Parietal lobe (tissue), 2 donors: ENCODE data around the gene CNBP. TPM values are rescaled to one million over a fixed set of nuclear protein-coding genes. Genes with fewer than 3 reads are reported as not detected.

Experiments
- small RNA-seq: library from RNA; depleted of rRNA; stranded (forward); fragments of <200 nt; gene quantifications from one replicate; pipeline ENCODE3, GENCODE V24; 2014; ENCODE audit warnings: low replicate concordance
- total RNA-seq: library from RNA; depleted of rRNA; stranded (reverse); fragments of >200 nt; gene quantifications from one replicate; pipeline ENCODE4 v1.2.3, GENCODE V29; 2014

The CNBP gene
- 164 TPM for total RNA-seq

DNA sequence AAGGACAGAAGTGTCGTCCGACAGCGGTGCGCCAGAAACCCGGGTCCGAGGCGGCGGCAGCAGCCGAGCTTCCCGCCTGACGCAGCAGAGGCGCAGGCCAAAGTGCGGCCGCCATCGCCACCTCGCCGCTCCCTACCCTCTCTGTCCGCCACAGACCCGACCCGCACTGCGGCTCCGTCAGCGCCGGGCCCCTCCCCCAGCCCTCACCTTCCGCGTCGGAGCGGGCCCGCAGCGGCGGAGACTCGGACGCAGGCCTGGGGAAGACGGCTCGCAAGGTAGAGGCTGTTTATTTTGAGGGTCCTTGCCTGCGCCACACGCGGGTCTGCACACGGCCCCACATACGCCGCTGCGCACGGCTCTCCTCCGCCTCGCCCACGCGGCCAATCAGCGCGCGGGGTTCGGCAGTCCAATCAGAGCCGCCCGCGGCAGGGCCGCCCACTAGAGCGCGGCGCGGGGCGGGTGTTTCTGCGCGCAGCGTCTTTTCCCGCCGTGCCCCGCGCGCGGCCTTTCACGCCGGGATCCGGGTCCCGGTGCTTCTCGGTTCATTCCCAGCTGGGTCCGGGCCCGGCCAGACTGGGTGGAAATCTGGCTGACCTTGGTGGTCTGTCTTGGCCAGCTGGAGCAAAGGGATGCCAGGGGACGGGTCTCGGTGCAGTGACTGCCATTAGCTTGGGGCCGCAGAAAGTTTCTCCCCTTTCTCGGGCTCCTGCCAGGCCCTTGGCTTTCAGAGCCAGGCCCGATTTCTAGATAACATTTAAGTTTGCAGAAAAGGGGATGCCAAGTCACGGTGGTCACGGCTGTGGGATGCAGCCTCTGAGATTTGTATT lies at the start of gene CNBP:
TSS of gene CNBP (minus strand) at position 328 of the 827 bp plus-strand sequence. CDS start 12,139 bp downstream, outside the sequence.

DNA sequence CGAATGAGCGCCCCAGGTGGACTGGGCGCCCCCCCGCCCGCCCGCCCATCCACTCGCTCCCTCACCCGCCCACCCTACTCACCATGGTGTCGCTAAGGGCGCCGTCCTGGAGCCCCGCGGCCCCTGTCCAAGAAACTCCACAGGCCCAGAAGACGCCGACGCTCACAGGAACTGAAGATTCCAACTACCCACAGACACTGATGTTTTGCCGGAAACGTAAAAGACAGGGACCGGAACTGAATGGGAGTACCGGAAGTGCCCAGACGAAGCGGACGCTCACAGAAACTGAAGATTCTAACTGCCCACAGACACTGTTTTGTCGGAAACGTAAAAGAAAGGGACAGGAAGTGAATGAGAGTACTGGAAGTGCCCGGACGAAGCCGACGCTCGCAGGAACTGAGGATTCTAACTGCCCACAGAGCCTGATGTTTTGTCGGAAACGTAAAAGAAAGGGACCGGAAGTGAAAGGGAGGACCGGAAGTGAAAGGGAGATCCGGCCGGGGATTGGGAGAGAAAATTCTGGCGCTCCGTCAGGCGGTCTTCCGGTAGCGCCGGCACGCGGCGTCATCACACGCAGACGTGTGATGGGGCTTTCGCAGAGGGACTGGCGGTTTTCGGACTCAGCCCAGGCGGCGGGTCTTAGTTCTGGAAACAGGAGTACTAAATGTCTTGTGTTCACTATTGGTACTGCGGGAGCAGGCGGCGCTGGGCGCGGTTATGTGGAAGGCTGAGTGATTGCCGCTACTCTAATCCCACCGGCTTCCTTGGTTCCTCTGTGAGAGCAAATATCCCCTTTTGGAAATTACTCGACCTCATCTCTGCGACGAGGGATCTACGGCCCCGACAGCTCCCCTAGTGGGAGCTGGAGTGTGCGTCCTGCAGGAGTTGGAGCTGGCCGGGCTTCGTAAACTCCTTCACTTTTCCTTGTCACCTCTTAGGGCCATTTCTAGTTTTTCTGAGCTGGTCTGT lies 22.5 kb downstream of the CNBP start, which contains the start of gene ISY1:
TSS of gene ISY1 (minus strand) at position 173 of the 969 bp plus-strand sequence. CDS start at position 85, 88 bp downstream.

DNA sequence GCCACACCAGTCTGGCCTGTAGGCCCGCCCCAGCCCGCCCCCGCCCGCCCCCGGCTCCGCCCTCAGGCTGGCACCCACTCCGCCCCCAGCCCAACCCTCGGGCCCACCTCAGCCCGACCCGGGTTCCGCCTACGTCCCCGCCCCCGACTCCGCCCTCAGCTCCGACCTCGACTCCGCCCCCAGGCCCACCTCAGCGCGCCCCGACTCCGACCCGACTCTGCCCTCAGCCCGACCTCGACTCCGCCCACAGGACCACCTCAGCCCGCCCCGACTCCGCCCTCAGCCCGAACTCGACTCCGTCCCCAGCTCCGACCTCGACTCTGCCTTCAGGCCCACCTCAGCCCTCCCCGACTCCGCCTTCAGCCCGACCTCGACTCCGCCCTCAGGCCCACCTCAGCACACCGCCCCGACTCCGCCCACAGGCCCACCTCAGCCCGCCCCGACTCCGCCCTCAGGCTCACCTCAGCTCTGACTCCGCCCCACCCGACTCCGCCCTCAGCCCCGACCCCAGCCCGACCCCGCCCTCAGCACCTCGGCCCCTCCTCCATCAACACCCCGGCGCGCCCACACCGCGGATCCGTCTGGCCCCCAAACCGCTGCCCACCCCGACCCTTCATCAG lies 61.8 kb downstream of the CNBP start, which contains the start of gene RAB43:
TSS of gene RAB43 (minus strand) at position 13 of the 620 bp plus-strand sequence. CDS start 315 bp downstream, outside the sequence.

Small RNA genes lying within 50 kb of the gene (small RNA-seq; reads per million reads assigned to genes)
- not detected for gene RPS27P12

Other genes starting within 250 kb of the CNBP start
- 1.6 TPM for gene CFAP92, start 189.8 kb downstream of the CNBP start, total RNA-seq
- gene EFCC1, start 182.6 kb downstream of the CNBP start, total RNA-seq = 0.94 TPM
- gene GP9, start 123.1 kb downstream of the CNBP start, total RNA-seq = not detected
- gene RAB43, start 62.1 kb downstream of the CNBP start, total RNA-seq = 2.8 TPM
- 8.5 TPM for gene ISY1, start 22.8 kb downstream of the CNBP start, total RNA-seq
- gene COPG1, start 65.7 kb upstream of the CNBP start, total RNA-seq = 135 TPM
- 16.6 TPM for gene HMCES, start 95.0 kb upstream of the CNBP start, total RNA-seq
- 0.94 TPM for gene EFCAB12, start 244.7 kb upstream of the CNBP start, total RNA-seq